GM10847 (cell line): ENCODE measurements around the gene COL25A1.

Experiments
- POLR2A ChIP-seq: IDR thresholded peaks from 2 replicates; pipeline ENCODE4 v1.6.1; 2011; ENCODE audit not compliant: insufficient read length; ENCODE audit errors: extremely low read depth

COL25A1 gene

DNA sequence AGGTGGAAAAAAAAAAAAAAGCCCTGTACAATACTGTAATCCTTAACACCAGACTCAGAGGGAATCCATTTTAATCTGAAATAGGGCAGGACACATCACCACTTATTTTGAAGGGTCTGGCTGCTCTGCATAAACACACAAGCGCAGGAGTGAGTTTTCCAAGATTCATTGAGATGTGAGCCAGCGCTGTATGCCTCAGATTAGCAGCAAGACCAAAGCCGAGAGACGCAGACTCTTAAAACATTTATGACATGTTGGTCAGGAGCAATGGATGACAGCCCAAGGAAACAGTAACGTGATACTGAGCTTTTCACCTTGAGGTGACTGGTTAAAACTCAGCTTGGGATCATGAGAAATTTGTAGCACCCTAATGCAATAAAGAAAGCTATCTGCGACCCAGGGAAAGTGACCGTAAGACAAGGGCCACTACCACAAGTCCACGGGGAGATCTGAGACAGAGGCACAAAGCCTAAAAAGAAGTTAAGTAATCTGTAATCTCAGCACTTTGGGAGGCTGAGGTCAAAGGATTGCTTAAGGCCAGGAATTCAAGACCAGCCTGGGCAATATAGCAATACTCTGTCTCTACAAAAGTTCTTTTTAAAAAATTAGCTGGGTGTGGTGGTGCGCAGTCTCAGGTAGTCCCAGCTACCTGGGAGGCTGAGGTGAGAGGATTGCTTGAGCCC, 210.6 kb downstream of the COL25A1 start:
- no peak for TF ChIP-seq POLR2A

DNA sequence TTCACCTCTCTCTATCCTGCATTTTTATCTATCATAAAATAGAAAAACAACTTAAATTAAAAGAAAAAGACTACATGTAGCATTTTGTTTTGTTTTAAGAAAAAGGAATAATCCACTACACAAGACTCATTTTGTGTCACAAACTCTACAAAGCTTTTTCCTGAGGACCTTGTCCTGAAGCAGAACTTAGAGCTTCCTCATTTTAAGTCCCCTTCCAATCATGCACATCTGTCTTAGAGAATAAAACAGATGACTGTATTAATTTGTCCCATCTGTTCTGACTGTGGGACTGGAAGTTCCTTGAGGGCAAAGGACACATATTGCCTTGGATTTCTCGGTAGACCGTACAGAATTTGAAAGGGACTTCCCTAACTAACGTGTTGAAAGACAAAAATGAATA, 218.5 kb downstream of the COL25A1 start:
- no peak for TF ChIP-seq POLR2A

DNA sequence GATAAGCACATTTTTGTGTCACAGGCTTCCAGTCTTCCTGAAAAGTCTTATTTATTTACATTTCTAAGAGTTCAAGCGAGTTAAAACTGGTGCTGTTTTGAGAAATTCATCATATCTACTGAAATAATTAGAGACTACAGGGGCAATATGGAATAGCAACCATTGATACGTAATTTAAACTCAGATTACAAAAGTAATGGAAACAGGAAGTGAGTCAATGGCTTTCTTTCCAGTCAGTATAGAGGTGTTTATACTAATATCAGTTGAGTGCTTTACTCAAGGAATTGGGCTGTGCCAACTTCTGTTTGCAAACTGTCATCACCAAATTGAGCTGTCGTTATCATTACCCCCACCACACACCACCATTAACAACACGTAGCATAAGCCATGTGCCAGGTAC, 222.7 kb downstream of the COL25A1 start:
- no peak for TF ChIP-seq POLR2A

DNA sequence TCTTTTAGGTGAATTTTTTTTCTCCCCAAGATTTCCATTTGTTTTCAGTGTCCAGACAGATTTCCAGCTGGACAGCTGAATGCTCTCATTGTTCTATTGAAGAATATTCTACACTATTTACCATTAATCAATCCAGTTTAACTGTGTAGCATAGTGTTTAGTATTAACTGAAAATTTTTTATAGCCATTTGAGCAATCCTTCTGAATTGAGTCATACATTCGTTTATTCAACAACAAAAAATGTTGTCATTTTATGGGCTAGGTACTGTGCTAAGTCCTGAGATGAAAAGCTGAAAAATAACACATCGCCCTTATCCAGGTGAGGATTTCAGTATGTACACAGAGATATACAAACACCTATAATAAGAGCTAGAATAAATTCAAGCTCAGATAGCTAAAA, 223.3 kb downstream of the COL25A1 start:
- no peak for TF ChIP-seq POLR2A

DNA sequence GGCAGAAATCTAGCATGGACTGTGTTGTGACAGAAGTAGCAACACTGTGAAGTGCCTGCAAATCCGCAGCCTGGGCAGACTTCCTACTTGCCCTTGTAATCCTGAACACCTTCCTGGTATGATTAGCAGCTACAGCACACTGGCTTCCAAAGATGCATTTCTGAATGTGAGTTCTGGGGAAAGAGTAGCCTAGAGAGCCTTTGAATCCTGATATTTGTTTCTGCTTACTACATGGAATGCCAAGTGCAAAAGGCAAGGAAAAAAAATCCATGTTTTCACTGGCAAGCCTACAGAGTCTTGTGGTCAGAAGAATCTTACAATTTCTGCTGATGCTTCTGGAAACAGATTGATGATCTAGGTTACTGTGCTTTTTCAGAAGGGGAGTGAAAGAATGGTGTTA, 223.7 kb downstream of the COL25A1 start:
- TF ChIP-seq POLR2A, result no peak

DNA sequence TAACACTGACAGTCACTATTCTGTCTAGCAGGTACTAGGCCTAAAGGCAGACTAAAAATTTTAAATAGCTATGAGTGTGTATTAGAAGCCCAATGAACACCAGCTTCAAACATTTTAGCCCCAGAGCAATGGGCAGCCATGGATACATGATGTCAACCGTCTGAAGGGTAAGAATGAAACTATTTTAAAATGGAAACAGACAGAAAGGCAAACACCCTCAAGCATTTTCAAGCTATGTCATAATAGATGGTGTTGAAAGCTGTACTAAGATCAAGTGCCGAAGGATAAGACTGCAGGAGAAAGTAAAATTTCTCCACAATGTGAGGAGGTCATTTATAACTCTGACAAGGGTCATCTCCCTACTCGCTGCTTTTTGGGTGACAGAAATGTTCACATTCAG, 225.0 kb downstream of the COL25A1 start:
- TF ChIP-seq POLR2A, result no peak

DNA sequence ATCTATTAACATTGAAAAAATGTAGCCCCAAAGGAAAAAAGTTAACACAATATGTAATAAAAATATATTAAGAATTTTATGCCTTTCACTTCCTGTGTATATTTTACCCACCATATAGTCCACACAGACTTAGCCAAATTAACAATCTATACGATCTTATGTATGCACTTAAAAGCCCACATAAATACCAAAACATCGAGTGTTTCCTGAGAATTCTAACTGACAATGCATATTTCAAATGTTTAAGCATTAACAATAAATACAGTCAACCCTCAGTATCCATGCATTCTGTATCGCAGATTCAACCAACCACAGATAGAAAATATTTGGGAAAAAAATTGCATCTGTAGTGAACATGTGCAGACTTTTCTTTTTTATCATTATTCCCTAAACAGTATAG, 226.8 kb downstream of the COL25A1 start:
- TF ChIP-seq POLR2A, result no peak

DNA sequence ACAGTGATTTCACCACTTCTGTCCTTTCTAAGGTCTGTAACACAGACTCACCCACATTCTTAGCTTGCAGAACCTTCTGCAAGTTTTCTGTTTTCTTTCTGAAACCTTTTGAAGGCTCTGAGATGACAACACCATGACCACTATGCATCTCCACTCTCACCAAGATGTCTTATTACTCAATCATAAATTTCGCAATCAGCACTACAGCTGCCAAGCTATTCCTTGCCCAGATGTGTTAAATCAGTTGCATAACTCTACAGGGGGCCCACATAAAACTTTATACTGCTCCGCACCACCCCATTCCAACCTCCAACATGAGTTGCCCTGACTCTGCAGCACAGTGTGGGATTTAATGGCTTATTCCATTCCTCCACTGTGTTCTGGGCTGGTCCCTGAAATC, 229.9 kb downstream of the COL25A1 start:
- TF ChIP-seq POLR2A, result no peak

DNA sequence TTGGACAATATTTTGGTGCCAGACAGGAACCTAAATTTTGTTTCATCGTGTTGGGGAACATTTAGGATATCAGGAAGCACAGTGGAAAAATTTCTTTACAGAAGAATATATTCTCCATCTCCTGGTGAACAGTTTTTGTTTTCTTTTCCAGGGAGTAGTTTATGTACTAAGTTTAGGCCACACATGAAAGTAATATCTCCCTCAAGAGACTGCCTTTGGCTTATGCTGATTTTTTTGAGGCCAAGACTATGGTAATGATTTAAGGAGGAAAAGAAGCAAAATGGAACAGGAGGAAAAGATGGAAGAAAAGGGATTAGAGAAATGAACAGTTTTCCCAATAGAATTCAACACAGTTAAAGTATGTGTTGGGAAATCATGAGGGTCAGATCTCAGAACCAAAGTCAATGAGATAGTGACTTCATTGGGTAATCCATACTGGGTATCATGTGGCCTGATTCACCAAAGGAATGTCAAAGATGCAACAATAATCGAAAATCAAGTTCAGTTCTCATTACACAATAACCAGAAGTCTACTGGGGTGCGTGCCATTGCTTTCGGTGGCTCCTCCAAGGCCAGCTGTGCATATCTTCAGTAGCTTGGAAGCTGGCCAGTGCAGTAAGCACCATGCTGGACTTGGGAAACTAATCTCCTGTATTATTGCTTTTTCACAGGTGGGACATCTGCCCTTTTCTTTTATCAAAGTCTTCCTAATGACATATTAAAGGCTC, 234.8 kb downstream of the COL25A1 start:
- no peak for TF ChIP-seq POLR2A

DNA sequence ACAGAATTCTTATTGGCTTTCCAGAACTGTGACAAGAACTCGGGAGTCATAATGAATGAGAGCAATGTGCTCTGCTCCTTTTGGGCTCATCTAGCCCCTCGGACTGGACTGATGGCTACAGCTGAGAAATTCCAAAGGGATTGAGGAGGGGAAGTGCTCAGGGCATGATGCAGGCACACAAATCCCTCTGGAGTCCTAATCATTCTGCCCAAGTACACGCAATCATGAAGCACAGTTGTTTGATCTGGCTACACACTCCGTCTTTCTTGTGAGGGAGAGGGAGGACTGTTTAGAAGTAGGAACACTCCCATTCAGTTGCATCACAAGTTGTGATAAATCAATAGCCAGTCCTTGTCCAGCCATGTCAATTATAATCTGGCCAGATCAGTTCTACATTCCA, 237.5 kb downstream of the COL25A1 start:
- no peak for TF ChIP-seq POLR2A

DNA sequence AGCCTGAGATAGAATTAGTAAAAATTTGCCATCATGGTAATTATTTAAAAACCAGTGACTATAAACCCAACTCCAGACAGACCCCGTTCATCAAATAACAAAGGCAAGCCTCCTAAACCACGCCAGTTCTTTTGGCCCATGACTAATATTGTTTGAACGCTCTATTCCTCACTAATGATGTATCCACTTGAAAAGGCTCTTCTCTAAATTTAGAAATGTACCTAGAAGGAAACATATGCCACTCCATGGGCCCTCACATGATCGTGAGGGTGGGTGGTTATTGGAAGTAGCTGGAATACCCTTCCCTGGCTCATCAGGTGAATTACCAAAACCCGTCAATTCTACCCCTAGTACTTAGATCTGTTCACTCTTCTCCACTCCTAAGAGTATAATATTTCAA, 249.2 kb downstream of the COL25A1 start:
- TF ChIP-seq POLR2A, result no peak

DNA sequence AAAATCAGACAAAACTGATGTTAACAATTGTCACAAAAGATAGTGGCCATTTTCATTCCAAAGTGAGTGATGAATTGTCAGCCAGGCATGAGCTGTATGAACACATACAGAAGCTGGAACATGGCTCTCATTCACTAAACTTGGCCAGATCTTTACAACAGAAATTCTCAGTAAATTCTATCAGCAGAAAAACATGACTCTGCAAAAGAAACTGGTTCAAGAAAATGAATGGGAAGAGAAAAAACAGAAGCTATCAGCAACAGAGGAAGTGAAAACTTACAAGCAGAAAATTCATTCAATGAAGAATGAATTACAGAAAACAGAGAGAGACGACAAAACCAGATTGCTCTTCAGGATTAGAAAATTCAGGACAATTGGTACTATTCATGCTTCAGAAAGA, 249.6 kb downstream of the COL25A1 start:
- TF ChIP-seq POLR2A, result no peak

DNA sequence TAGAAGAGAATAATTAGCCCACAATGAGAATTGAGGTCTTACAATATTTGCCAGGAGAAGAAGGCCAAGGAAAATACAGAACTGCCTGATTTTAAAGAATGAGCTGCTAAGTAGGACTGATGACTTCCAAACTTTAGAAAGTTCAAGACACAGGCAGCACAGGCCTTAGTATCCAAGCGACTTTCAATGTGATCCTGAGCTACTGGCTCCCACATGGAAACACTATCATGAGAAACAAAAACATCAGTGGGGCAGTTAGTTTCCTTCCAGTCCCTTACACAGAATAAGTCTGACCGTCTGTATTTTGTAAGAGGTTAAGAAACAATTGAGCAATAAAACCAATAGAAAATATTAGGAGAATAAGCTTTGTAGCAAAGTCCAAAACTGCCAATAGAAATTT, 251.4 kb downstream of the COL25A1 start:
- no peak for TF ChIP-seq POLR2A

DNA sequence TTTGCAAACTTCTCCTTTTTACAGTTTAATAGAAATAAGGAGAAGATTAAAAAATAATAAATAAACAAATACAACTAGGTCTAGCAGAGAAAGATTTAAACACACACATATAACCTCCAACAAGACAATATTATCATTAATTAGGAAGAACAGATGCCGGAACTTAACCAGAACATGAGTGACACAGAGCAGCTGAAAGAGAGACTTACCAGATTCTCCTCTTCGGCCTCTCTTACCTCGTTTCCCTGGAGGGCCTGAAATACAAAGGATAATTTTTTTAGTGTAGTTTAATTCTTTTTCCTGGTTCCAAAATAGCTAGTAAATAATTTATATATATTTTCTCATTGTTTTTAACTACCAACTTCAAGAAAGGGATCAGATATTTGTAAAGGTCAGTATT, 252.5 kb downstream of the COL25A1 start:
- TF ChIP-seq POLR2A, result no peak

DNA sequence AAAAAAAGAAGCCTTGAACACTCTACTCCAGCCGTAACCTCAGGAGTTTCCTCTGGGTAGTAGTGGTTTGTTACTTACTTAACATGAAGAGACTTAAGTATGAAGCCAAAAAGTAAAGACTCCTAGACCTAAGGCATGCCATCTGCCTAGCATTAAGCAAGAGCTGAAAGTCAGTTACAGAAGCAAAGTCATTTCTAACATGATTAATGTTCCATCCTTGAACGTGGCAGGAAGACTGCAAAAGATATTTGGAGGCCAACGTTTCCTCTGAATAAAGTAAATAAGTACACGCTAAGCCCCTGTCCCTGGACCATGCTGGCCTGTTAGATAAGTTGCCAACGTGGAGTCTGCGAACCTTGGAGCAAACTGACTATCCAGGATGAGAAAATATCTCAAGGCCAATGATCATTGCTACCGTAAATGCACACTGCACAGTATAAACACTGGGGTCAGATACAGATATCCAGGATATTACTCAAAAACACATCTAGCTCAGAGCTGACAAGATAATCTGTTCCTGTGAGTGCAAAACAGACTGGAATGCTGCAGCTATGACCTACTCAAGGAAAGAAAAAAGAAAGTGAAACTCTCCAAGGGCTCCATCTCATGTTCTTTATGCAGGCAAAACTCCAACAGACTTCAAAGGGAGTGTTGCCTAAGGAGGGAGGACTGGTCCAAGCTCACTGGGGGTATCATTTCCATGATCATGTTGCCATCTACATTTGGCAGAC, 255.8 kb downstream of the COL25A1 start:
- TF ChIP-seq POLR2A, result no peak

DNA sequence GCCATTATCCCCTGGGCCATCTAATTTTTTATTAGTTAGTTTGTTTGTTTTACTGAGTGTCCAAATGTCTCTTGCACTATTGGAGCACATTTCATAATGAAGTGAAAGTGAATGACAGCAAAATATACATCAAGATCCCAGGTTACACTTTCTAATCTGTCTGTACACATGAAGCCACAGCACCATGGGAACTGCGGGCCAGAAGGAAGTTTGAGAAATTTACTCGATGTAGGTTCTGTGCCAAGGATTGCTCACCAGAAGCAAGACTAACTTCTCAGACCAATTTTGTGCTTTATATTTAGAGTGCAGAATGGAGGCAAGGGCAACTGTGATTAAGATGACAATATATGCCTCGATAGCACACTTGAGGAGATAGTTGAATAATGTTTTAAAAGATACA, 258.0 kb downstream of the COL25A1 start:
- no peak for TF ChIP-seq POLR2A
